Astrocyte (in vitro differentiated cells and primary cell): ENCODE results near the gene CFAP52. TPM values are rescaled to one million over a fixed set of nuclear protein-coding genes. Genes with fewer than 3 reads are reported as not detected.

ENCODE experiments used
- DNase-seq: peaks from one replicate; pipeline ENCODE4 v3.0.0-alpha.2; 2010; ENCODE audit warnings: low read depth
- FAIRE-seq: peaks from 2 replicates; lab custom pipeline; 2011; peaks lifted over from hg19 to GRCh38; lab: Jason Lieb, UNC
- H2AFZ ChIP-seq: 2 replicates; pipeline ENCODE4 v1.6.0; 2012; ENCODE audit warnings: low read depth, low read length, inconsistent platforms
- H3K27ac ChIP-seq: 2 replicates; pipeline ENCODE4 v1.5.1; 2011; ENCODE audit warnings: low read depth, low read length, inconsistent platforms
- H3K27me3 ChIP-seq: 2 replicates; pipeline ENCODE4 v1.6.0; 2011; ENCODE audit warnings: low read length, inconsistent platforms; ENCODE audit not compliant: insufficient read depth
- H3K36me3 ChIP-seq: 2 replicates; pipeline ENCODE4 v1.5.1; 2011; ENCODE audit warnings: low read length, inconsistent platforms; ENCODE audit not compliant: insufficient read depth
- H3K4me1 ChIP-seq: 2 replicates; pipeline ENCODE4 v1.5.1; 2011; ENCODE audit warnings: low read length, inconsistent platforms; ENCODE audit not compliant: insufficient read depth
- H3K4me2 ChIP-seq: 2 replicates; pipeline ENCODE4 v1.6.0; 2012; ENCODE audit warnings: low read length, inconsistent platforms
- H3K4me3 ChIP-seq: 2 replicates; pipeline ENCODE4 v1.5.1; 2011; ENCODE audit warnings: low read depth, mild to moderate bottlenecking, low read length, inconsistent platforms; ENCODE audit not compliant: insufficient read depth
- H3K79me2 ChIP-seq: 2 replicates; pipeline ENCODE4 v1.6.0; 2012; ENCODE audit warnings: mild to moderate bottlenecking, low read length, inconsistent platforms; ENCODE audit not compliant: insufficient read depth
- H3K9ac ChIP-seq: 2 replicates; pipeline ENCODE4 v1.6.0; 2012; ENCODE audit warnings: mild to moderate bottlenecking, low read length, inconsistent platforms
- H3K9me3 ChIP-seq: 2 replicates; pipeline ENCODE4 v1.5.1; 2012; ENCODE audit warnings: low read depth, mild to moderate bottlenecking, low read length, inconsistent platforms; ENCODE audit not compliant: insufficient read depth
- H4K20me1 ChIP-seq: 2 replicates; pipeline ENCODE4 v1.6.0; 2012; ENCODE audit warnings: low read length, inconsistent platforms; ENCODE audit not compliant: insufficient read depth
- H3K27ac Mint-ChIP-seq: one replicate; pipeline ENCODE4 v1.8.0; 2021; ENCODE audit warnings: mild to moderate bottlenecking, mixed read lengths; ENCODE audit not compliant: unreplicated experiment
- H3K27me3 Mint-ChIP-seq: one replicate; pipeline ENCODE4 v1.8.0; 2021; ENCODE audit warnings: low read depth, mixed read lengths; ENCODE audit not compliant: unreplicated experiment
- H3K36me3 Mint-ChIP-seq: one replicate; pipeline ENCODE4 v1.8.0; 2021; ENCODE audit warnings: low read depth, mixed read lengths; ENCODE audit not compliant: unreplicated experiment
- H3K4me1 Mint-ChIP-seq: one replicate; pipeline ENCODE4 v1.8.0; 2021; ENCODE audit warnings: low read depth, mixed read lengths; ENCODE audit not compliant: unreplicated experiment
- H3K4me3 Mint-ChIP-seq: one replicate; pipeline ENCODE4 v1.8.0; 2021; ENCODE audit warnings: mild to moderate bottlenecking, moderate library complexity, mixed read lengths; ENCODE audit not compliant: unreplicated experiment
- H3K9me3 Mint-ChIP-seq: one replicate; pipeline ENCODE4 v1.8.0; 2021; ENCODE audit warnings: mild to moderate bottlenecking, mixed read lengths; ENCODE audit not compliant: unreplicated experiment
- CTCF ChIP-seq: IDR thresholded peaks from 2 replicates; pipeline ENCODE4 v1.5.1; 2011; ENCODE audit warnings: low read depth, mild to moderate bottlenecking, inconsistent platforms, low read length, moderate library complexity; ENCODE audit not compliant: insufficient read depth
- EZH2 ChIP-seq: IDR thresholded peaks from 2 replicates; pipeline ENCODE4 v1.6.1; 2012; ENCODE audit warnings: mild to moderate bottlenecking, low read length, inconsistent platforms; ENCODE audit not compliant: insufficient read depth
- total RNA-seq: library from RNA; stranded (reverse); gene quantifications from 2 replicates; pipeline ENCODE4 v1.2.1, GENCODE V29; 2021

The CFAP52 gene
- total RNA-seq, 1 donor from 2014 or later, result not detected

DNA sequence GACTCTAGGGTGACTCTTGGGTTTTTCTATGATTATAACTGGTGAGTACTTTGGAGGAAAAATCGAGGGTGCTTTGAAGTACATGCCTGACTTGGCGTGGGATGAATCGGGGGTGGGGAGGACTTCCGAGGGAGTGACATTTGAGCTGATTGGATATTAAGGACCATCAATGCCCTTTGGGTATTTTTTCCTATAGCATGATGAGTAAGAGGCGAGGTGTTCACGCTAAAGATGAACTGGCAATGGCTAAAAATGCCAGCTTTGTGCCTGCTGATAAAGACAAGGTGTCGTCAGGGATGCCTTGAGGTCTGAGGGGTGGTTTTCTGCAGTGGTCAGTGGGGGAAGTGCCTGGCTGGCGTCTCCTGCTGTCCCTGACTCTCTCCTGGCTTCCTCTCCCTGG, 94.2 kb downstream of the CFAP52 start:
- no peaks in the 10 kb centered on the region for H3K36me3 ChIP-seq
- no peak overlapping the region for H3K27ac Mint-ChIP-seq
- FAIRE-seq, result no peak

DNA sequence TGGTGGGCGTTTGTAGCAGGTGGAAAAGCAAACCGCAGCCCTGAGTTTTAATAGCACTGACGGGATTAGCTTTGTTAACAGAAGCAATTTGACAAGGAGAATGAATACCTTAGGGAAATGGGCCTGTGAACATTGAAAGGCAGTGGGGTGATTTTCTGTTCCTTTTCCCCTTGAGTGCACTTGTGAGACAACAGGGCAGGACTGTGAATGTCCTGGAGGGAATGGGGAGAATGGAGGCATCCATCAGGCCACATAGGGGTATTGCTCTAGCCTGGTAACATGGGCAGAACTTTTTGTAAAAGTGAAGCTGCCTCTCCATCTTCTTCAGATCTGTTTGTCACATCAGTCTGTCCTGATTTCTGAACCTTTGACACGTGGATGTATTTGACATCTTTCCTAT, 95.1 kb downstream of the CFAP52 start:
- H4K20me1 ChIP-seq, result no peaks in the 10 kb centered on the region
- no peaks in the 10 kb centered on the region for H3K79me2 ChIP-seq
- H3K36me3 ChIP-seq, result no peaks in the 10 kb centered on the region
- no peak overlapping the region for H3K9ac ChIP-seq
- H3K27ac Mint-ChIP-seq, result no peak overlapping the region
- TF ChIP-seq CTCF (no peak), EZH2 (no peak)
- DNase-seq (no peak), FAIRE-seq (no peak)
- H3K9me3 Mint-ChIP-seq, result peaks cover 2% of the 10 kb centered on the region
- peaks cover 4% of the 10 kb centered on the region for H3K4me1 ChIP-seq
- no peak overlapping the region for H3K4me3 ChIP-seq
- H3K4me1 Mint-ChIP-seq, result peaks cover 37% of the 10 kb centered on the region
- H2AFZ ChIP-seq, result no peak overlapping the region
- no peaks in the 10 kb centered on the region for H3K9me3 ChIP-seq
- no peak overlapping the region for H3K4me2 ChIP-seq
- no peak overlapping the region for H3K4me3 Mint-ChIP-seq
- no peaks in the 10 kb centered on the region for H3K27me3 Mint-ChIP-seq
- H3K36me3 Mint-ChIP-seq, result peaks cover 21% of the 10 kb centered on the region
- H3K27me3 ChIP-seq, result no peaks in the 10 kb centered on the region
- H3K27ac ChIP-seq, result no peak overlapping the region

More for the DNA sequence above, 94.2 kb downstream of the CFAP52 start:
- Histone ChIP-seq H3K9ac (no peak overlapping the region), H3K27ac (no peak overlapping the region), H3K9me3 (no peaks in the 10 kb centered on the region), H3K4me2 (no peak overlapping the region), H3K4me3 (no peak overlapping the region), H4K20me1 (no peaks in the 10 kb centered on the region), H3K4me1 (peaks cover 3% of the 10 kb centered on the region), H3K79me2 (no peaks in the 10 kb centered on the region), H3K27me3 (no peaks in the 10 kb centered on the region), H2AFZ (no peak overlapping the region)
- H3K36me3 Mint-ChIP-seq, result peaks cover 25% of the 10 kb centered on the region
- peaks cover 3% of the 10 kb centered on the region for H3K9me3 Mint-ChIP-seq
- H3K4me1 Mint-ChIP-seq, result peaks cover 37% of the 10 kb centered on the region
- no peak for TF ChIP-seq EZH2
- no peak for TF ChIP-seq CTCF
- DNase-seq, result no peak
- H3K27me3 Mint-ChIP-seq, result no peaks in the 10 kb centered on the region
- H3K4me3 Mint-ChIP-seq, result peak overlapping the region; percentile 57

DNA sequence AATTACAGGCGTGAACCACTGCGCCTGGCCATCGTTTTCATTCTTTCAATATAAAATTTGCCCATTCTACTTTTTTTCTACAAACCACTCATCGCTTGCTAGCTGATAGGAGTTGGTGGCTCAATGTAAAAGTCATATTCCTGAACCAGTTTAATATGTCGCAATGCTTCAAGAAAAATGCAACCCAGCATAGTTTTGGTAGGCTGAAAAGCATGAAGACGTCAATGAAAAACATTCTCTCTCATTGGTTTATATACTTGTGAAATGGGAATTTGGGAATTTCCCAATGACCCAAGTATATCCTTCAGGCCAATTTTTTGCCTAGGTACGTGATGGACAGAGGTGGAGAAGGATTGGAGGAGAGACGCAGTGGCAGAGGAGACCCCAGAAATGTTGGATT, 95.8 kb downstream of the CFAP52 start:
- peaks cover 18% of the 10 kb centered on the region for H3K36me3 Mint-ChIP-seq
- peaks cover 2% of the 10 kb centered on the region for H3K9me3 Mint-ChIP-seq
- no peak for FAIRE-seq

More for the DNA sequence above, 95.8 kb downstream of the CFAP52 start:
- H3K4me3 ChIP-seq, result no peak overlapping the region
- H3K36me3 ChIP-seq, result no peaks in the 10 kb centered on the region
- no peak overlapping the region for H3K9ac ChIP-seq
- peaks cover 5% of the 10 kb centered on the region for H3K4me1 ChIP-seq
- H3K79me2 ChIP-seq, result no peaks in the 10 kb centered on the region
- no peak for DNase-seq
- Mint-ChIP-seq H3K4me1 (peaks cover 39% of the 10 kb centered on the region), H3K27me3 (no peaks in the 10 kb centered on the region), H3K27ac (no peak overlapping the region), H3K4me3 (no peak overlapping the region)
- no peak overlapping the region for H3K4me2 ChIP-seq
- no peaks in the 10 kb centered on the region for H4K20me1 ChIP-seq
- H3K27me3 ChIP-seq, result no peaks in the 10 kb centered on the region
- no peaks in the 10 kb centered on the region for H3K9me3 ChIP-seq
- TF ChIP-seq EZH2 (no peak), CTCF (no peak)
- no peak overlapping the region for H3K27ac ChIP-seq
- H2AFZ ChIP-seq, result no peak overlapping the region
